Neural progenitor cell (in vitro differentiated cells): Measurements from ENCODE around the gene ALKBH2. TPM values are rescaled to one million over a fixed set of nuclear protein-coding genes. Genes with fewer than 3 reads are reported as not detected.

ENCODE experiments used
- DNase-seq: peaks from one replicate; pipeline ENCODE4 v3.0.0-alpha.2; 2016; ENCODE audit warnings: low spot score
- H2AFZ ChIP-seq: fragments of 200-600 bp; sonication (generic); replicated peaks from 2 replicates; pipeline ENCODE4 v1.6.1; 2016; ENCODE audit warnings: antibody characterized with exemption
- H3F3A ChIP-seq: fragments of 200-600 bp; sonication (generic); 2 replicates; pipeline ENCODE4 v1.6.1; 2016; ENCODE audit warnings: antibody characterized with exemption, low read depth
- H3K27ac ChIP-seq: fragments of 200-600 bp; sonication (generic); 2 replicates; pipeline ENCODE4 v1.5.1; 2016; ENCODE audit warnings: mild to moderate bottlenecking
- H3K27me3 ChIP-seq: fragments of 200-600 bp; sonication (generic); 2 replicates; pipeline ENCODE4 v1.6.1; 2016; ENCODE audit warnings: mild to moderate bottlenecking, moderate library complexity
- H3K36me3 ChIP-seq: fragments of 200-600 bp; sonication (generic); 2 replicates; pipeline ENCODE4 v1.5.1; 2016
- H3K4me1 ChIP-seq: fragments of 200-600 bp; sonication (generic); 2 replicates; pipeline ENCODE4 v1.6.1; 2016; ENCODE audit warnings: mixed run types
- H3K4me2 ChIP-seq: fragments of 200-600 bp; sonication (generic); 2 replicates; pipeline ENCODE4 v1.6.1; 2016
- H3K4me3 ChIP-seq: fragments of 200-600 bp; sonication (generic); 2 replicates; pipeline ENCODE4 v1.5.1; 2016
- H3K79me2 ChIP-seq: fragments of 200-600 bp; sonication (generic); 2 replicates; pipeline ENCODE4 v1.6.1; 2016; ENCODE audit warnings: low read depth
- H3K9ac ChIP-seq: fragments of 200-600 bp; sonication (generic); 2 replicates; pipeline ENCODE4 v1.6.1; 2016
- H3K9me3 ChIP-seq: fragments of 200-600 bp; sonication (generic); 2 replicates; pipeline ENCODE4 v1.5.1; 2016; ENCODE audit warnings: low read depth
- H4K20me1 ChIP-seq: fragments of 200-600 bp; sonication (generic); 2 replicates; pipeline ENCODE4 v1.6.1; 2016; ENCODE audit warnings: low read depth
- H3K27ac Mint-ChIP-seq: 3 replicates; pipeline ENCODE4 v1.8.0; 2021; ENCODE audit warnings: mixed read lengths
- H3K27me3 Mint-ChIP-seq: 2 replicates; pipeline ENCODE4 v1.8.0; 2022; ENCODE audit warnings: low read depth, mild to moderate bottlenecking, inconsistent platforms, moderate library complexity, mixed read lengths; ENCODE audit not compliant: insufficient read depth
- H3K36me3 Mint-ChIP-seq: 3 replicates; pipeline ENCODE4 v1.8.0; 2021; ENCODE audit warnings: mixed read lengths
- H3K4me1 Mint-ChIP-seq: 3 replicates; pipeline ENCODE4 v1.8.0; 2021; ENCODE audit warnings: mixed read lengths
- H3K4me3 Mint-ChIP-seq: 3 replicates; pipeline ENCODE4 v1.8.0; 2021; ENCODE audit warnings: mild to moderate bottlenecking, moderate library complexity, mixed read lengths
- H3K9me3 Mint-ChIP-seq: 3 replicates; pipeline ENCODE4 v1.8.0; 2020; ENCODE audit warnings: mixed read lengths
- EZH2 ChIP-seq: fragments of 200-600 bp; sonication (generic); IDR thresholded peaks from 2 replicates; pipeline ENCODE4 v1.6.1; 2017; ENCODE audit warnings: antibody characterized with exemption, mild to moderate bottlenecking, moderate library complexity
- EZH2phosphoT487 ChIP-seq: fragments of 200-600 bp; sonication (generic); IDR thresholded peaks from 2 replicates; pipeline ENCODE4 v1.6.1; 2017; ENCODE audit warnings: antibody characterized with exemption
- total RNA-seq: library from RNA; depleted of rRNA; stranded (reverse); fragments of >200 nt; gene quantifications from 2 replicates; pipeline ENCODE4 v1.2.3, GENCODE V29; 2015; ENCODE audit warnings: low replicate concordance
- TF ChIP-seq, protein P1 (sequence below): fragments of 200-600 bp; sonication (generic); IDR thresholded peaks from 2 replicates; pipeline ENCODE4 v1.5.1; 2017; ENCODE audit warnings: antibody characterized with exemption, mild to moderate bottlenecking

ALKBH2 gene
- total RNA-seq, 1 donor from 2014 or later = 18.5 TPM

DNA sequence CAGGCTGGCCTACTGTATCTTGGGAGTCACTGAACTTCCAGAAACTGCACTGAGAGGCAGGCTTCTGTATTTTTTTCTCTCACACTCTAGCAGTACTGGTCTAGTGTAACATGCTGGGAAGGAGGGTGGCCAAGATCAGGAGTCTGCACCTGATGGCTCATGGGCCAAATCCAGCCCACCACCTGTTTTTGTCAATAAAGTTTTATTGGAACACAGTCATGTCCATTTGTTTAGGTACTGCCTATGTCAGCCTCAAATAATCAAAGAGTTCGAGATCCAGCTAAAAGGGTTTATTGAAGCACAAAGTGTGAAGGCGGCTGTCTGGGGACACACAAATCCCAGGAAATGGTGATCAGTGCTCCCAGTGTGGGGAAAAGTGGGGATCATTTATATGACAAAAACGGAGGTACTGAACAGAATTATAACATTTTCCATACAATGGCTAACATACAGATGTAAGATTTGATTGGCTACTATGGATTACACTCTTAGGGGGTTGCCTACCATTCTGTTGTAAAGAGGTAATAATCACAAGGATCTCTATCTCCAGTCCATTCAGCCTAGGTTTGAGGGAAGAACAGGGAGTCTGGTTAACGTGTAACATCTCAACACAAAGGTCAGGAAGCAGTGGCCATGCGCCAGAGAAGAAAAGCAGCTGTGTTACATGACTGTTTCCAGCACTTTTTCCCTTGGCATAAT, 28.0 kb downstream of the ALKBH2 start:
- H3K4me3 ChIP-seq = no peak overlapping the region
- H3K4me2 ChIP-seq = no peak overlapping the region
- no peak overlapping the region for H3K4me3 Mint-ChIP-seq
- H3K36me3 Mint-ChIP-seq = peaks cover 23% of the 10 kb centered on the region
- peaks cover 10% of the 10 kb centered on the region for H4K20me1 ChIP-seq
- H3K4me1 ChIP-seq = peaks cover 11% of the 10 kb centered on the region
- no peak overlapping the region for H3K9ac ChIP-seq
- no peak overlapping the region for H2AFZ ChIP-seq
- H3K79me2 ChIP-seq = no peaks in the 10 kb centered on the region
- peak overlapping the region; percentile 43 for H3K27ac Mint-ChIP-seq
- H3F3A ChIP-seq = peaks cover 19% of the 10 kb centered on the region
- no peaks in the 10 kb centered on the region for H3K27me3 Mint-ChIP-seq
- H3K9me3 ChIP-seq = no peaks in the 10 kb centered on the region
- peaks cover 13% of the 10 kb centered on the region for H3K4me1 Mint-ChIP-seq
- H3K36me3 ChIP-seq = peaks cover 6% of the 10 kb centered on the region
- H3K9me3 Mint-ChIP-seq = no peaks in the 10 kb centered on the region
- no peak for DNase-seq
- no peak for TF ChIP-seq EZH2phosphoT487
- no peak for TF ChIP-seq EZH2
- TF ChIP-seq, protein P1, sequence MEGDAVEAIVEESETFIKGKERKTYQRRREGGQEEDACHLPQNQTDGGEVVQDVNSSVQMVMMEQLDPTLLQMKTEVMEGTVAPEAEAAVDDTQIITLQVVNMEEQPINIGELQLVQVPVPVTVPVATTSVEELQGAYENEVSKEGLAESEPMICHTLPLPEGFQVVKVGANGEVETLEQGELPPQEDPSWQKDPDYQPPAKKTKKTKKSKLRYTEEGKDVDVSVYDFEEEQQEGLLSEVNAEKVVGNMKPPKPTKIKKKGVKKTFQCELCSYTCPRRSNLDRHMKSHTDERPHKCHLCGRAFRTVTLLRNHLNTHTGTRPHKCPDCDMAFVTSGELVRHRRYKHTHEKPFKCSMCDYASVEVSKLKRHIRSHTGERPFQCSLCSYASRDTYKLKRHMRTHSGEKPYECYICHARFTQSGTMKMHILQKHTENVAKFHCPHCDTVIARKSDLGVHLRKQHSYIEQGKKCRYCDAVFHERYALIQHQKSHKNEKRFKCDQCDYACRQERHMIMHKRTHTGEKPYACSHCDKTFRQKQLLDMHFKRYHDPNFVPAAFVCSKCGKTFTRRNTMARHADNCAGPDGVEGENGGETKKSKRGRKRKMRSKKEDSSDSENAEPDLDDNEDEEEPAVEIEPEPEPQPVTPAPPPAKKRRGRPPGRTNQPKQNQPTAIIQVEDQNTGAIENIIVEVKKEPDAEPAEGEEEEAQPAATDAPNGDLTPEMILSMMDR = no peak
- no peaks in the 10 kb centered on the region for H3K27me3 ChIP-seq
- no peak overlapping the region for H3K27ac ChIP-seq

DNA sequence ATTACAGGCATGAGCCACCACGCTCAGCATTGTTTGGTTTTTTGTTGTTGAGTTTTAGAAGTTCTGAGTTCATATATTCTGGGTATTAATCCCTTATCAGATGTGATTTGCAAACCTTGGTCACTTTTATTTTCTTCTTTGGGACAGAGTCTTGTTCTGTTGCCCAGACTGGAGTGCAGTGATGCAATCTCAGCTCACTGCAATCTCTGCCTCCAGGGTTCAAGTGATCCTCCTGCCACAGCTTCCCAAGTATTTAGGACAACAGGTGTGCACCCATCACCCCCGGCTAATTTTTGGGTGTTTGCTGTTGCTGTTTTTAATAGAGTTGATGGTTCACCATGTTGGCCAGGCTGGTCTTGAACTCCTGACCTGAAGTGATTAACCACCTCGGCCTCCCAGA, 29.1 kb downstream of the ALKBH2 start:
- H2AFZ ChIP-seq = no peak overlapping the region
- H3K36me3 ChIP-seq = peaks cover 6% of the 10 kb centered on the region
- no peak overlapping the region for H3K4me3 ChIP-seq
- H3K9me3 Mint-ChIP-seq = no peaks in the 10 kb centered on the region
- H3F3A ChIP-seq = peaks cover 7% of the 10 kb centered on the region
- H3K27me3 ChIP-seq = no peaks in the 10 kb centered on the region
- no peak for DNase-seq
- H3K27ac Mint-ChIP-seq = no peak overlapping the region
- peaks cover 1% of the 10 kb centered on the region for H3K4me1 Mint-ChIP-seq
- H3K36me3 Mint-ChIP-seq = peaks cover 20% of the 10 kb centered on the region
- no peak overlapping the region for H3K4me2 ChIP-seq
- H4K20me1 ChIP-seq = no peaks in the 10 kb centered on the region
- no peak overlapping the region for H3K4me3 Mint-ChIP-seq
- TF ChIP-seq EZH2phosphoT487 (no peak), EZH2 (no peak)
- TF ChIP-seq, protein P1 = no peak
- no peak overlapping the region for H3K9ac ChIP-seq
- H3K79me2 ChIP-seq = no peaks in the 10 kb centered on the region
- H3K9me3 ChIP-seq = no peaks in the 10 kb centered on the region
- no peaks in the 10 kb centered on the region for H3K4me1 ChIP-seq
- no peaks in the 10 kb centered on the region for H3K27me3 Mint-ChIP-seq
- no peak overlapping the region for H3K27ac ChIP-seq

DNA sequence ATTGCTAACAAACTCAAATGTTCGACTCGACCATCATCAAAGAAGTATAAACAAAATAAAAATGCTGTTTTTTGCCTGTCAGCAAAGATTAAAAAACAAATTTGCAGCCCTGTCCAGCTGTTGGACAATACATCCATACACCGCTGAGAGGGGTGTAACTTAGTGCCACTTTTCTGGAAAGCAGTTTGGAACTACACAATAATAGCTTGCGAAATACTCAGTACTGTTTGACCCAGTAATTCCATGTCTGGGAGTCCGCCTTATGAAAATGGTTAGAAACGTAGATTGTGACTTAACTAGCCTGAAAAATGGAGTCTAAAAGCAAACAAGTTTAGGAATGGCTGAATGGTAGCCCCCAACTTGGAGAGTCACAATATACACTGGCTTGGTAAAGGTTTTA, 34.5 kb downstream of the ALKBH2 start:
- H3K4me1 ChIP-seq = peaks cover 1% of the 10 kb centered on the region
- peaks cover 6% of the 10 kb centered on the region for H3K36me3 ChIP-seq
- H3K4me3 Mint-ChIP-seq = no peak overlapping the region
- H3K36me3 Mint-ChIP-seq = peaks cover 4% of the 10 kb centered on the region
- TF ChIP-seq EZH2 = no peak
- TF ChIP-seq, protein P1 = no peak
- no peak for TF ChIP-seq EZH2phosphoT487
- no peaks in the 10 kb centered on the region for H3K27me3 Mint-ChIP-seq
- peaks cover under 1% of the 10 kb centered on the region for H3K79me2 ChIP-seq
- H4K20me1 ChIP-seq = no peaks in the 10 kb centered on the region
- no peaks in the 10 kb centered on the region for H3K9me3 Mint-ChIP-seq
- H3K27ac ChIP-seq = no peak overlapping the region
- no peak for DNase-seq
- no peaks in the 10 kb centered on the region for H3K27me3 ChIP-seq
- no peaks in the 10 kb centered on the region for H3K9me3 ChIP-seq
- peaks cover 4% of the 10 kb centered on the region for H3K4me1 Mint-ChIP-seq
- H3F3A ChIP-seq = no peaks in the 10 kb centered on the region
- no peak overlapping the region for H2AFZ ChIP-seq
- H3K4me3 ChIP-seq = no peak overlapping the region
- H3K4me2 ChIP-seq = no peak overlapping the region
- H3K27ac Mint-ChIP-seq = no peak overlapping the region
- no peak overlapping the region for H3K9ac ChIP-seq
